Gastroesophageal sphincter (tissue), 3 donors: ENCODE results near the gene OR8D1.

Experiments used
- CTCF ChIP-seq, 4 experiments: fragments of 200-600 bp in 2 of 4; fragments of 450-650 bp in 2 of 4; sonication (generic) in 1 of 4; IDR thresholded peaks; one replicate each; pipeline ENCODE4 v1.5.1; 2017 to 2019; ENCODE audit warnings: antibody characterized with exemption in 4 of 4, mild to moderate bottlenecking in 2 of 4, moderate library complexity in 2 of 4
- POLR2A ChIP-seq, 2 donors: fragments of 450-650 bp; IDR thresholded peaks; one replicate each; pipeline ENCODE4 v1.6.1; 2017; ENCODE audit warnings: antibody characterized with exemption in 2 of 2, mild to moderate bottlenecking in 2 of 2, moderate library complexity in 1 of 2

- TF ChIP-seq POLR2A (IDR thresholded peaks at IDR 0.05): no peak
- TF ChIP-seq CTCF (IDR thresholded peaks at IDR 0.05): no peak
Observed at GRCh38 chr11:124340142-124340447, 26.3 kb upstream of the OR8D1 start.
